Liver (tissue), 3 donors: Measurements from ENCODE around the gene OR5T3.

Experiments
- EGR1 ChIP-seq, 2 donors: IDR thresholded peaks; 2 replicates each; pipeline ENCODE4 v1.6.1; 2016 to 2018; ENCODE audit warnings: antibody characterized with exemption in 2 of 2, low read depth in 2 of 2
- GABPA ChIP-seq, 2 donors: IDR thresholded peaks in 1 of 2; conservative IDR thresholded peaks in 1 of 2; 2 replicates each; pipeline ENCODE4 v1.6.1; 2016; ENCODE audit warnings: antibody characterized with exemption in 2 of 2, mild to moderate bottlenecking in 1 of 2, moderate library complexity in 1 of 2
- JUND ChIP-seq, 2 donors: IDR thresholded peaks; 2 replicates each; pipeline ENCODE4 v1.6.1; 2016; ENCODE audit warnings: antibody characterized with exemption in 2 of 2
- TAF1 ChIP-seq: conservative IDR thresholded peaks from 2 replicates; pipeline ENCODE4 v1.6.1; 2016; ENCODE audit warnings: antibody characterized with exemption, mild to moderate bottlenecking
- TF ChIP-seq, protein P1 (sequence below): IDR thresholded peaks from 2 replicates; pipeline ENCODE4 v1.6.1; 2016; ENCODE audit warnings: antibody characterized with exemption, mild to moderate bottlenecking
- TF ChIP-seq, protein P2 (sequence below): fragments of 150-350 bp; IDR thresholded peaks from 2 replicates; pipeline ENCODE4 v1.5.1; 2017; ENCODE audit warnings: improper control_type of control experiment, low read depth, low read length; ENCODE audit not compliant: missing input control
- donor health status: healthy.
- donor health status: healthy.

DNA sequence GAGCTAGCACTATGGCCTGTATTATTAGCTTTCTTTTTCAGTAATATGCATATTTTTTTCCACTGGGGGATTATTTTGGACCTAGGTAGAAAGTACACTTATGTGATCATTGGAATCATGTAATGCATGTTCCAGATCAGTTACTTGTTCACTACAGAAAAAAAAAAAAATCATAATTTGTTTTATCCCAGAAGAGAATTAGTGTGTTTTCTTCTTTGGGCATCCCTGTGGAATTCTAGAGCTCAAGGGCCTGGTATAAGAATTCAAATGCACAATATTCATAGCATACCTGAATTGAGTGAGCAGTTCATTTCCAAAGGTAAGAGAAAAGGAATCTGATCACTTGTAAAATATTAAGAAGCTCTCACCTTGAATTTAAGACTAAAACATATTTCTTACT is 21.8 kb downstream of the OR5T3 start, which contains the start of gene OR5T1:
- TF ChIP-seq, protein P1, sequence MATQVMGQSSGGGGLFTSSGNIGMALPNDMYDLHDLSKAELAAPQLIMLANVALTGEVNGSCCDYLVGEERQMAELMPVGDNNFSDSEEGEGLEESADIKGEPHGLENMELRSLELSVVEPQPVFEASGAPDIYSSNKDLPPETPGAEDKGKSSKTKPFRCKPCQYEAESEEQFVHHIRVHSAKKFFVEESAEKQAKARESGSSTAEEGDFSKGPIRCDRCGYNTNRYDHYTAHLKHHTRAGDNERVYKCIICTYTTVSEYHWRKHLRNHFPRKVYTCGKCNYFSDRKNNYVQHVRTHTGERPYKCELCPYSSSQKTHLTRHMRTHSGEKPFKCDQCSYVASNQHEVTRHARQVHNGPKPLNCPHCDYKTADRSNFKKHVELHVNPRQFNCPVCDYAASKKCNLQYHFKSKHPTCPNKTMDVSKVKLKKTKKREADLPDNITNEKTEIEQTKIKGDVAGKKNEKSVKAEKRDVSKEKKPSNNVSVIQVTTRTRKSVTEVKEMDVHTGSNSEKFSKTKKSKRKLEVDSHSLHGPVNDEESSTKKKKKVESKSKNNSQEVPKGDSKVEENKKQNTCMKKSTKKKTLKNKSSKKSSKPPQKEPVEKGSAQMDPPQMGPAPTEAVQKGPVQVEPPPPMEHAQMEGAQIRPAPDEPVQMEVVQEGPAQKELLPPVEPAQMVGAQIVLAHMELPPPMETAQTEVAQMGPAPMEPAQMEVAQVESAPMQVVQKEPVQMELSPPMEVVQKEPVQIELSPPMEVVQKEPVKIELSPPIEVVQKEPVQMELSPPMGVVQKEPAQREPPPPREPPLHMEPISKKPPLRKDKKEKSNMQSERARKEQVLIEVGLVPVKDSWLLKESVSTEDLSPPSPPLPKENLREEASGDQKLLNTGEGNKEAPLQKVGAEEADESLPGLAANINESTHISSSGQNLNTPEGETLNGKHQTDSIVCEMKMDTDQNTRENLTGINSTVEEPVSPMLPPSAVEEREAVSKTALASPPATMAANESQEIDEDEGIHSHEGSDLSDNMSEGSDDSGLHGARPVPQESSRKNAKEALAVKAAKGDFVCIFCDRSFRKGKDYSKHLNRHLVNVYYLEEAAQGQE: no peak
- TF ChIP-seq EGR1 (IDR thresholded peaks at IDR 0.05; ENCODE audit: low read depth in 2 of 2) (no peak), TAF1 (no peak), GABPA (IDR thresholded peaks at IDR 0.05 in 1 of 2, conservative IDR thresholded peaks at IDR 0.05 in 1 of 2) (no peak), JUND (IDR thresholded peaks at IDR 0.05) (no peak)
- TF ChIP-seq, protein P2, sequence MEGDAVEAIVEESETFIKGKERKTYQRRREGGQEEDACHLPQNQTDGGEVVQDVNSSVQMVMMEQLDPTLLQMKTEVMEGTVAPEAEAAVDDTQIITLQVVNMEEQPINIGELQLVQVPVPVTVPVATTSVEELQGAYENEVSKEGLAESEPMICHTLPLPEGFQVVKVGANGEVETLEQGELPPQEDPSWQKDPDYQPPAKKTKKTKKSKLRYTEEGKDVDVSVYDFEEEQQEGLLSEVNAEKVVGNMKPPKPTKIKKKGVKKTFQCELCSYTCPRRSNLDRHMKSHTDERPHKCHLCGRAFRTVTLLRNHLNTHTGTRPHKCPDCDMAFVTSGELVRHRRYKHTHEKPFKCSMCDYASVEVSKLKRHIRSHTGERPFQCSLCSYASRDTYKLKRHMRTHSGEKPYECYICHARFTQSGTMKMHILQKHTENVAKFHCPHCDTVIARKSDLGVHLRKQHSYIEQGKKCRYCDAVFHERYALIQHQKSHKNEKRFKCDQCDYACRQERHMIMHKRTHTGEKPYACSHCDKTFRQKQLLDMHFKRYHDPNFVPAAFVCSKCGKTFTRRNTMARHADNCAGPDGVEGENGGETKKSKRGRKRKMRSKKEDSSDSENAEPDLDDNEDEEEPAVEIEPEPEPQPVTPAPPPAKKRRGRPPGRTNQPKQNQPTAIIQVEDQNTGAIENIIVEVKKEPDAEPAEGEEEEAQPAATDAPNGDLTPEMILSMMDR: no peak
